CD4-positive, alpha-beta T cell (primary cell): ENCODE data around the gene PIP5K1C. TPM values are rescaled to one million over a fixed set of nuclear protein-coding genes. Genes with fewer than 3 reads are reported as not detected.

ENCODE experiments used
- ATAC-seq: fragments of 200-7000 bp; cut with Tn5 transposase; one replicate; pipeline ENCODE4 v1.10.0; 2022; ENCODE audit warnings: mild to moderate bottlenecking; ENCODE audit not compliant: poor library complexity
- CTCF ChIA-PET: fragments of 350-600 bp; sonication (Branson Sonifier 250); formaldehyde crosslinking; loops from one replicate; lab custom pipeline; 2021; ENCODE audit warnings: antibody characterized with exemption, inconsistent platforms; lab: Charles Lee
- POLR2A ChIA-PET: fragments of 350-600 bp; sonication (Branson Sonifier 250); formaldehyde crosslinking; loops from one replicate; lab custom pipeline; 2021; ENCODE audit warnings: antibody characterized with exemption, inconsistent platforms; lab: Charles Lee
- DNase-seq, 14 experiments: peaks; one replicate each; pipeline ENCODE4 v3.0.0-alpha.2; 2013 to 2020; ENCODE audit warnings: mixed read lengths in 2 of 14
- H3K27ac ChIP-seq, 2 donors: one replicate each; pipeline versions ENCODE4 v1.5.1 to v1.7.0; 2013; ENCODE audit warnings: low read length in 2 of 2, low read depth in 1 of 2, mild to moderate bottlenecking in 1 of 2
- H3K27me3 ChIP-seq, 2 experiments: 1 replicate in 1 of 2; 2 replicates in 1 of 2; pipeline versions ENCODE4 v1.6.1 to v1.7.0; 2013; ENCODE audit warnings: low read length in 2 of 2, control low read depth in 1 of 2, mild to moderate bottlenecking in 1 of 2, moderate library complexity in 1 of 2; ENCODE audit not compliant: insufficient read depth in 2 of 2, control insufficient read depth in 1 of 2
- H3K36me3 ChIP-seq: one replicate; pipeline ENCODE4 v1.6.1; 2013; ENCODE audit warnings: low read length, control low read depth; ENCODE audit not compliant: insufficient read depth
- H3K4me1 ChIP-seq: one replicate; pipeline ENCODE4 v1.6.1; 2013; ENCODE audit warnings: low read length, control low read depth; ENCODE audit not compliant: insufficient read depth
- H3K4me3 ChIP-seq: one replicate; pipeline ENCODE4 v1.5.1; 2013; ENCODE audit warnings: mild to moderate bottlenecking, low read length, moderate library complexity
- H3K9me3 ChIP-seq, 2 experiments: 1 replicate in 1 of 2; 2 replicates in 1 of 2; pipeline versions ENCODE4 v1.6.1 to v1.7.0; 2013; ENCODE audit warnings: low read length in 2 of 2, mild to moderate bottlenecking in 2 of 2, control low read depth in 1 of 2, moderate library complexity in 1 of 2; ENCODE audit not compliant: control insufficient read depth in 1 of 2, insufficient read depth in 1 of 2
- H3K27ac Mint-ChIP-seq: one replicate; pipeline ENCODE4 v1.8.0; 2020; ENCODE audit warnings: mixed read lengths
- H3K27me3 Mint-ChIP-seq: one replicate; pipeline ENCODE4 v1.8.0; 2021; ENCODE audit warnings: mixed read lengths
- H3K36me3 Mint-ChIP-seq: one replicate; pipeline ENCODE4 v1.8.0; 2021; ENCODE audit warnings: low read depth, mixed read lengths
- H3K4me1 Mint-ChIP-seq: one replicate; pipeline ENCODE4 v1.8.0; 2021; ENCODE audit warnings: low read depth, mixed read lengths
- H3K4me3 Mint-ChIP-seq: one replicate; pipeline ENCODE4 v1.8.0; 2020; ENCODE audit warnings: mild to moderate bottlenecking, mixed read lengths
- H3K9me3 Mint-ChIP-seq: one replicate; pipeline ENCODE4 v1.8.0; 2020; ENCODE audit warnings: mixed read lengths
- CTCF ChIP-seq: fragments of 200-600 bp; IDR thresholded peaks from one replicate; pipeline ENCODE4 v1.8.0; 2022; ENCODE audit warnings: antibody characterized with exemption, mild to moderate bottlenecking
- intact Hi-C, 2 experiments: fragments of 100-400 bp; cut with DNase I in 1 of 2; cut with micrococcal nuclease in 1 of 2; formaldehyde crosslinking; loops; one replicate each; pipeline versions ENCODE4 v1.15.1 to v1.9.0; 2023 to 2025; cut with DNase I, micrococcal nuclease
- total RNA-seq, 174 experiments: library from RNA in 2 of 174; stranded (reverse) in 2 of 174; gene quantifications; one replicate each; pipeline ENCODE4 v1.2.3 and lab custom pipeline; 2021 to 2026

The PIP5K1C gene
- total RNA-seq, 2 experiments from 2014 or later: 14.7 to 15.5 TPM

GRCh38 chr19:3672575-3672948 is 27.7 kb downstream of the PIP5K1C start:
- no peak for TF ChIP-seq CTCF
- ChIA-PET CTCF (no interaction called here), POLR2A (interaction anchor here (2.3 kb wide), 1 partner anchor 15 kb away, joined by 11 read pairs; no protein-coding TSS in a partner anchor)
- Mint-ChIP-seq H3K27me3 (no peaks in the 10 kb centered on the region), H3K27ac (no peak overlapping the region), H3K4me1 (peaks cover 30% of the 10 kb centered on the region), H3K4me3 (no peak overlapping the region), H3K36me3 (no peaks in the 10 kb centered on the region), H3K9me3 (no peaks in the 10 kb centered on the region)
- H3K36me3 ChIP-seq: no peaks in the 10 kb centered on the region
- DNase-seq: no peak
- intact Hi-C loops: no loop called here
- H3K4me1 ChIP-seq: peaks cover 20% of the 10 kb centered on the region
- H3K9me3 ChIP-seq: no peaks in the 10 kb centered on the region
- H3K4me3 ChIP-seq: no peak overlapping the region
- no peaks in the 10 kb centered on the region for H3K27me3 ChIP-seq
- no peak for ATAC-seq
- no peak overlapping the region for H3K27ac ChIP-seq

GRCh38 chr19:3671680-3672574 is 28.3 kb downstream of the PIP5K1C start:
- DNase-seq (peak in 2 of 14 experiments; percentile 17), ATAC-seq (peak; percentile 43)
- no peaks in the 10 kb centered on the region for H3K36me3 Mint-ChIP-seq
- Histone ChIP-seq H3K27me3 (no peaks in the 10 kb centered on the region), H3K9me3 (no peaks in the 10 kb centered on the region), H3K4me1 (peaks cover 20% of the 10 kb centered on the region), H3K36me3 (no peaks in the 10 kb centered on the region), H3K27ac (no peak overlapping the region), H3K4me3 (no peak overlapping the region)
- peaks cover 25% of the 10 kb centered on the region for H3K4me1 Mint-ChIP-seq
- H3K9me3 Mint-ChIP-seq: no peaks in the 10 kb centered on the region
- no peak for TF ChIP-seq CTCF
- H3K27me3 Mint-ChIP-seq: no peaks in the 10 kb centered on the region
- no peak overlapping the region for H3K27ac Mint-ChIP-seq
- ChIA-PET CTCF (no interaction called here), POLR2A (interaction anchor here (2.3 kb wide), 1 partner anchor 16 kb away, joined by 11 read pairs; no protein-coding TSS in a partner anchor)
- intact Hi-C loops: no loop called here
- no peak overlapping the region for H3K4me3 Mint-ChIP-seq

- Histone ChIP-seq H3K27ac (no peak overlapping the region), H3K9me3 (no peaks in the 10 kb centered on the region), H3K36me3 (no peaks in the 10 kb centered on the region), H3K27me3 (no peaks in the 10 kb centered on the region), H3K4me1 (peaks cover 22% of the 10 kb centered on the region), H3K4me3 (peak overlapping the region; percentile 12)
- ATAC-seq: no peak
- no peaks in the 10 kb centered on the region for H3K9me3 Mint-ChIP-seq
- peak in 3 of 14 experiments; percentile 10 to 35 (median 16) for DNase-seq
- H3K36me3 Mint-ChIP-seq: no peaks in the 10 kb centered on the region
- POLR2A ChIA-PET: interaction anchor here (2.3 kb wide), 1 partner anchor 17 kb away, joined by 11 read pairs; no protein-coding TSS in a partner anchor
- H3K27me3 Mint-ChIP-seq: no peaks in the 10 kb centered on the region
- CTCF ChIA-PET: no interaction called here
- H3K4me3 Mint-ChIP-seq: peak overlapping the region; percentile 68
- H3K4me1 Mint-ChIP-seq: peaks cover 23% of the 10 kb centered on the region
- no peak overlapping the region for H3K27ac Mint-ChIP-seq
- intact Hi-C loops: no loop called here
- TF ChIP-seq CTCF: no peak
Observed at GRCh38 chr19:3670796-3671679, 29.2 kb downstream of the PIP5K1C start.
